H9 (cell line): ENCODE measurements around the gene SOCS7. TPM values are rescaled to one million over a fixed set of nuclear protein-coding genes. Genes with fewer than 3 reads are reported as not detected.

Experiments used
- DNase-seq: peaks from one replicate; pipeline ENCODE4 v3.0.0-alpha.2; 2017
- H2AFZ ChIP-seq: one replicate; pipeline ENCODE4 v1.6.1; 2013; ENCODE audit warnings: mild to moderate bottlenecking, low read length, control low read depth, moderate library complexity
- H2AK5ac ChIP-seq: 2 replicates; pipeline ENCODE4 v1.6.1; 2013; ENCODE audit warnings: low read length, control low read depth, mixed read lengths; ENCODE audit not compliant: insufficient read length
- H2BK120ac ChIP-seq: one replicate; pipeline ENCODE4 v1.6.1; 2013; ENCODE audit warnings: low read depth, mild to moderate bottlenecking, low read length, control low read depth, inconsistent platforms; ENCODE audit not compliant: poor library complexity, severe bottlenecking
- H2BK12ac ChIP-seq: 2 replicates; pipeline ENCODE4 v1.6.1; 2013; ENCODE audit warnings: low read length, control low read depth, mixed read lengths, low read depth; ENCODE audit not compliant: insufficient read length
- H2BK15ac ChIP-seq: 2 replicates; pipeline ENCODE4 v1.6.1; 2013; ENCODE audit warnings: low read depth, low read length, control low read depth
- H2BK20ac ChIP-seq: one replicate; pipeline ENCODE4 v1.6.1; 2013; ENCODE audit warnings: low read depth, mild to moderate bottlenecking, low read length, control low read depth, inconsistent platforms; ENCODE audit not compliant: poor library complexity, severe bottlenecking
- H2BK5ac ChIP-seq: 2 replicates; pipeline ENCODE4 v1.6.1; 2013; ENCODE audit warnings: low read length, control low read depth, mixed read lengths; ENCODE audit not compliant: insufficient read length
- H3K14ac ChIP-seq: 2 replicates; pipeline ENCODE4 v1.6.1; 2013; ENCODE audit warnings: low read length, control low read depth; ENCODE audit not compliant: insufficient read depth
- H3K18ac ChIP-seq: 2 replicates; pipeline ENCODE4 v1.6.1; 2013; ENCODE audit warnings: low read depth, mild to moderate bottlenecking, mixed read lengths, low read length, control low read depth; ENCODE audit not compliant: insufficient read length
- H3K23ac ChIP-seq: 2 replicates; pipeline ENCODE4 v1.6.1; 2013; ENCODE audit warnings: low read length, control low read depth, mixed read lengths, low read depth; ENCODE audit not compliant: insufficient read length
- H3K23me2 ChIP-seq: 2 replicates; pipeline ENCODE4 v1.6.1; 2013; ENCODE audit warnings: low read depth, mild to moderate bottlenecking, mixed read lengths, low read length, control low read depth; ENCODE audit not compliant: insufficient read length, poor library complexity, severe bottlenecking
- H3K27ac ChIP-seq: 2 replicates; pipeline ENCODE4 v1.5.1; 2013; ENCODE audit warnings: low read length, control low read depth, mixed read lengths, low read depth; ENCODE audit not compliant: insufficient read length
- H3K27me3 ChIP-seq: 2 replicates; pipeline ENCODE4 v1.6.1; 2013; ENCODE audit warnings: low read length, control low read depth, inconsistent platforms; ENCODE audit not compliant: insufficient read depth
- H3K4ac ChIP-seq: 2 replicates; pipeline ENCODE4 v1.6.1; 2013; ENCODE audit warnings: low read depth, mild to moderate bottlenecking, control low read depth, inconsistent platforms, low read length, moderate library complexity
- H3K4me1 ChIP-seq: 2 replicates; pipeline ENCODE4 v1.6.1; 2013; ENCODE audit warnings: low read length, control low read depth, inconsistent platforms; ENCODE audit not compliant: insufficient read depth
- H3K4me2 ChIP-seq: 2 replicates; pipeline ENCODE4 v1.6.1; 2013; ENCODE audit warnings: low read length, control low read depth, mixed read lengths; ENCODE audit not compliant: insufficient read length, insufficient read depth
- H3K56ac ChIP-seq: 2 replicates; pipeline ENCODE4 v1.6.1; 2013; ENCODE audit warnings: low read depth, mild to moderate bottlenecking, mixed read lengths, low read length, control low read depth; ENCODE audit not compliant: insufficient read length
- H3K79me1 ChIP-seq: 2 replicates; pipeline ENCODE4 v1.6.1; 2013; ENCODE audit warnings: low read depth, mild to moderate bottlenecking, moderate library complexity, low read length, control low read depth, inconsistent platforms; ENCODE audit not compliant: insufficient read depth, poor library complexity, severe bottlenecking
- H3K79me2 ChIP-seq: 2 replicates; pipeline ENCODE4 v1.6.1; 2013; ENCODE audit warnings: low read length, control low read depth, inconsistent platforms; ENCODE audit not compliant: insufficient read depth
- H3K9ac ChIP-seq: 2 replicates; pipeline ENCODE4 v1.6.1; 2013; ENCODE audit warnings: low read length, control low read depth, mixed read lengths; ENCODE audit not compliant: insufficient read length; ENCODE audit errors: extremely low read depth
- H3K9me3 ChIP-seq: one replicate; pipeline ENCODE4 v1.6.1; 2013; ENCODE audit warnings: low read depth, low read length, inconsistent platforms; ENCODE audit not compliant: control insufficient read depth
- H3T11ph ChIP-seq: one replicate; pipeline ENCODE4 v1.6.1; 2013; ENCODE audit warnings: mild to moderate bottlenecking, low read length, control low read depth, inconsistent platforms
- H4K20me1 ChIP-seq: one replicate; pipeline ENCODE4 v1.6.1; 2013; ENCODE audit not compliant: control insufficient read depth, insufficient read length, insufficient read depth
- H4K5ac ChIP-seq: 2 replicates; pipeline ENCODE4 v1.6.1; 2013; ENCODE audit warnings: low read depth, mild to moderate bottlenecking, mixed read lengths, low read length, control low read depth; ENCODE audit not compliant: insufficient read length
- H4K8ac ChIP-seq: replicated peaks from 2 replicates; pipeline ENCODE4 v1.6.1; 2013; ENCODE audit warnings: low read length, control low read depth, mixed read lengths, low read depth; ENCODE audit not compliant: insufficient read length
- H4K91ac ChIP-seq: 2 replicates; pipeline ENCODE4 v1.6.1; 2013; ENCODE audit warnings: low read depth, mild to moderate bottlenecking, moderate library complexity, mixed read lengths, low read length, control low read depth; ENCODE audit not compliant: insufficient read length
- H3K27ac Mint-ChIP-seq, 3 experiments: 2 replicates in 2 of 3; 3 replicates in 1 of 3; pipeline ENCODE4 v1.8.0; 2020 to 2021; ENCODE audit warnings: mixed read lengths in 3 of 3, mild to moderate bottlenecking in 1 of 3, moderate library complexity in 1 of 3
- H3K27me3 Mint-ChIP-seq: 2 replicates; pipeline ENCODE4 v1.8.0; 2021; ENCODE audit warnings: low read depth, mild to moderate bottlenecking, moderate library complexity, mixed read lengths
- H3K36me3 Mint-ChIP-seq, 3 experiments: 2 replicates in 2 of 3; 3 replicates in 1 of 3; pipeline ENCODE4 v1.8.0; 2020 to 2021; ENCODE audit warnings: low read depth in 3 of 3, mixed read lengths in 3 of 3; ENCODE audit not compliant: insufficient read depth in 1 of 3
- H3K4me1 Mint-ChIP-seq, 2 experiments: 2 replicates each; pipeline ENCODE4 v1.8.0; 2020; ENCODE audit warnings: mixed read lengths in 2 of 2
- H3K4me3 Mint-ChIP-seq, 2 experiments: 2 replicates in 1 of 2; 3 replicates in 1 of 2; pipeline ENCODE4 v1.8.0; 2020 to 2021; ENCODE audit warnings: mild to moderate bottlenecking in 2 of 2, mixed read lengths in 2 of 2, moderate library complexity in 1 of 2
- H3K9me3 Mint-ChIP-seq, 2 experiments: 2 replicates in 1 of 2; 3 replicates in 1 of 2; pipeline ENCODE4 v1.8.0; 2020; ENCODE audit warnings: mild to moderate bottlenecking in 2 of 2, mixed read lengths in 2 of 2, moderate library complexity in 1 of 2
- CTCF ChIP-seq: fragments of 200-600 bp; sonication (generic); conservative IDR thresholded peaks from 3 replicates; pipeline ENCODE4 v1.8.0; 2021; ENCODE audit warnings: antibody characterized with exemption, mild to moderate bottlenecking
- WGBS: extraction: QIAGEN DNeasy Blood & Tissue Kit; methylation state at CpG from one replicate; pipeline ENCODE4 v1.1.7; 2013; ENCODE audit warnings: missing lambda C conversion rate, low lambda C conversion rate, mixed read lengths; ENCODE audit not compliant: insufficient read length; ENCODE audit errors: extremely low coverage; 5-methylcytosine and 5-hydroxymethylcytosine counted together
- total RNA-seq: library from RNA; stranded (reverse); gene quantifications from 2 replicates; pipeline ENCODE4 v1.2.1, GENCODE V29; 2021

SOCS7 gene
- total RNA-seq, 1 experiment from 2014 or later = 31.0 TPM

GRCh38 chr17:38328620-38329019 lies 23.0 kb upstream of the SOCS7 start:
- Mint-ChIP-seq H3K9me3 (no peaks in the 10 kb centered on the region), H3K27ac (peak overlapping the region in 2 of 3 experiments; percentile 4 to 32; a peak in 3 of 7 replicates), H3K4me1 (peaks cover 32 to 37% of the 10 kb centered on the region in 2 experiments), H3K36me3 (peaks cover 3 to 6% (median 3%) of the 10 kb centered on the region in 3 experiments; a peak in 5 of 7 replicates), H3K27me3 (no peaks in the 10 kb centered on the region; the same call in 1 of the 2 replicates), H3K4me3 (no peak overlapping the region)
- no peak overlapping the region for H3K4me2 ChIP-seq
- no peak overlapping the region for H2AK5ac ChIP-seq
- H2BK5ac ChIP-seq = no peak overlapping the region
- H3K9me3 ChIP-seq = no peaks in the 10 kb centered on the region
- H3K27me3 ChIP-seq = no peaks in the 10 kb centered on the region
- H4K5ac ChIP-seq = no peak overlapping the region
- H2BK120ac ChIP-seq = no peak overlapping the region
- no peaks in the 10 kb centered on the region for H3K23me2 ChIP-seq
- no peaks in the 10 kb centered on the region for H4K20me1 ChIP-seq
- no peak overlapping the region for H2BK12ac ChIP-seq
- no peaks in the 10 kb centered on the region for H3K79me2 ChIP-seq
- H3K18ac ChIP-seq = no peak overlapping the region
- H3K27ac ChIP-seq = no peak overlapping the region
- no peak for DNase-seq
- no peak overlapping the region for H2BK15ac ChIP-seq
- H3K23ac ChIP-seq = no peak overlapping the region
- H3K4me1 ChIP-seq = peaks cover 3% of the 10 kb centered on the region; the same call in 1 of the 2 replicates
- no peak overlapping the region for H4K8ac ChIP-seq
- WGBS = no CpG with 5 or more reads among the region's 7 CpGs
- no peak overlapping the region for H2BK20ac ChIP-seq
- H3K79me1 ChIP-seq = no peaks in the 10 kb centered on the region
- no peak overlapping the region for H2AFZ ChIP-seq
- no peak overlapping the region for H3K4ac ChIP-seq
- no peak overlapping the region for H4K91ac ChIP-seq
- H3T11ph ChIP-seq = no peak overlapping the region
- TF ChIP-seq CTCF = no peak
- no peak overlapping the region for H3K14ac ChIP-seq
- no peak overlapping the region for H3K56ac ChIP-seq
- no peak overlapping the region for H3K9ac ChIP-seq
